H9 (cell line): Measurements from ENCODE around the gene EIF2S2. TPM values are rescaled to one million over a fixed set of nuclear protein-coding genes. Genes with fewer than 3 reads are reported as not detected.

Experiments used
- DNase-seq: peaks from one replicate; pipeline ENCODE4 v3.0.0-alpha.2; 2017
- H2AFZ ChIP-seq: one replicate; pipeline ENCODE4 v1.6.1; 2013; ENCODE audit warnings: mild to moderate bottlenecking, low read length, control low read depth, moderate library complexity
- H2AK5ac ChIP-seq: 2 replicates; pipeline ENCODE4 v1.6.1; 2013; ENCODE audit warnings: low read length, control low read depth, mixed read lengths; ENCODE audit not compliant: insufficient read length
- H2BK120ac ChIP-seq: one replicate; pipeline ENCODE4 v1.6.1; 2013; ENCODE audit warnings: low read depth, mild to moderate bottlenecking, low read length, control low read depth, inconsistent platforms; ENCODE audit not compliant: poor library complexity, severe bottlenecking
- H2BK12ac ChIP-seq: 2 replicates; pipeline ENCODE4 v1.6.1; 2013; ENCODE audit warnings: low read length, control low read depth, mixed read lengths, low read depth; ENCODE audit not compliant: insufficient read length
- H2BK15ac ChIP-seq: 2 replicates; pipeline ENCODE4 v1.6.1; 2013; ENCODE audit warnings: low read depth, low read length, control low read depth
- H2BK20ac ChIP-seq: one replicate; pipeline ENCODE4 v1.6.1; 2013; ENCODE audit warnings: low read depth, mild to moderate bottlenecking, low read length, control low read depth, inconsistent platforms; ENCODE audit not compliant: poor library complexity, severe bottlenecking
- H2BK5ac ChIP-seq: 2 replicates; pipeline ENCODE4 v1.6.1; 2013; ENCODE audit warnings: low read length, control low read depth, mixed read lengths; ENCODE audit not compliant: insufficient read length
- H3K14ac ChIP-seq: 2 replicates; pipeline ENCODE4 v1.6.1; 2013; ENCODE audit warnings: low read length, control low read depth; ENCODE audit not compliant: insufficient read depth
- H3K18ac ChIP-seq: 2 replicates; pipeline ENCODE4 v1.6.1; 2013; ENCODE audit warnings: low read depth, mild to moderate bottlenecking, mixed read lengths, low read length, control low read depth; ENCODE audit not compliant: insufficient read length
- H3K23ac ChIP-seq: 2 replicates; pipeline ENCODE4 v1.6.1; 2013; ENCODE audit warnings: low read length, control low read depth, mixed read lengths, low read depth; ENCODE audit not compliant: insufficient read length
- H3K23me2 ChIP-seq: 2 replicates; pipeline ENCODE4 v1.6.1; 2013; ENCODE audit warnings: low read depth, mild to moderate bottlenecking, mixed read lengths, low read length, control low read depth; ENCODE audit not compliant: insufficient read length, poor library complexity, severe bottlenecking
- H3K27ac ChIP-seq: 2 replicates; pipeline ENCODE4 v1.5.1; 2013; ENCODE audit warnings: low read length, control low read depth, mixed read lengths, low read depth; ENCODE audit not compliant: insufficient read length
- H3K27me3 ChIP-seq: 2 replicates; pipeline ENCODE4 v1.6.1; 2013; ENCODE audit warnings: low read length, control low read depth, inconsistent platforms; ENCODE audit not compliant: insufficient read depth
- H3K4ac ChIP-seq: 2 replicates; pipeline ENCODE4 v1.6.1; 2013; ENCODE audit warnings: low read depth, mild to moderate bottlenecking, control low read depth, inconsistent platforms, low read length, moderate library complexity
- H3K4me1 ChIP-seq: 2 replicates; pipeline ENCODE4 v1.6.1; 2013; ENCODE audit warnings: low read length, control low read depth, inconsistent platforms; ENCODE audit not compliant: insufficient read depth
- H3K4me2 ChIP-seq: 2 replicates; pipeline ENCODE4 v1.6.1; 2013; ENCODE audit warnings: low read length, control low read depth, mixed read lengths; ENCODE audit not compliant: insufficient read length, insufficient read depth
- H3K56ac ChIP-seq: 2 replicates; pipeline ENCODE4 v1.6.1; 2013; ENCODE audit warnings: low read depth, mild to moderate bottlenecking, mixed read lengths, low read length, control low read depth; ENCODE audit not compliant: insufficient read length
- H3K79me1 ChIP-seq: 2 replicates; pipeline ENCODE4 v1.6.1; 2013; ENCODE audit warnings: low read depth, mild to moderate bottlenecking, moderate library complexity, low read length, control low read depth, inconsistent platforms; ENCODE audit not compliant: insufficient read depth, poor library complexity, severe bottlenecking
- H3K79me2 ChIP-seq: 2 replicates; pipeline ENCODE4 v1.6.1; 2013; ENCODE audit warnings: low read length, control low read depth, inconsistent platforms; ENCODE audit not compliant: insufficient read depth
- H3K9ac ChIP-seq: 2 replicates; pipeline ENCODE4 v1.6.1; 2013; ENCODE audit warnings: low read length, control low read depth, mixed read lengths; ENCODE audit not compliant: insufficient read length; ENCODE audit errors: extremely low read depth
- H3K9me3 ChIP-seq: one replicate; pipeline ENCODE4 v1.6.1; 2013; ENCODE audit warnings: low read depth, low read length, inconsistent platforms; ENCODE audit not compliant: control insufficient read depth
- H3T11ph ChIP-seq: one replicate; pipeline ENCODE4 v1.6.1; 2013; ENCODE audit warnings: mild to moderate bottlenecking, low read length, control low read depth, inconsistent platforms
- H4K20me1 ChIP-seq: one replicate; pipeline ENCODE4 v1.6.1; 2013; ENCODE audit not compliant: control insufficient read depth, insufficient read length, insufficient read depth
- H4K5ac ChIP-seq: 2 replicates; pipeline ENCODE4 v1.6.1; 2013; ENCODE audit warnings: low read depth, mild to moderate bottlenecking, mixed read lengths, low read length, control low read depth; ENCODE audit not compliant: insufficient read length
- H4K8ac ChIP-seq: replicated peaks from 2 replicates; pipeline ENCODE4 v1.6.1; 2013; ENCODE audit warnings: low read length, control low read depth, mixed read lengths, low read depth; ENCODE audit not compliant: insufficient read length
- H4K91ac ChIP-seq: 2 replicates; pipeline ENCODE4 v1.6.1; 2013; ENCODE audit warnings: low read depth, mild to moderate bottlenecking, moderate library complexity, mixed read lengths, low read length, control low read depth; ENCODE audit not compliant: insufficient read length
- H3K27ac Mint-ChIP-seq, 3 experiments: 2 replicates in 2 of 3; 3 replicates in 1 of 3; pipeline ENCODE4 v1.8.0; 2020 to 2021; ENCODE audit warnings: mixed read lengths in 3 of 3, mild to moderate bottlenecking in 1 of 3, moderate library complexity in 1 of 3
- H3K27me3 Mint-ChIP-seq: 2 replicates; pipeline ENCODE4 v1.8.0; 2021; ENCODE audit warnings: low read depth, mild to moderate bottlenecking, moderate library complexity, mixed read lengths
- H3K36me3 Mint-ChIP-seq, 3 experiments: 2 replicates in 2 of 3; 3 replicates in 1 of 3; pipeline ENCODE4 v1.8.0; 2020 to 2021; ENCODE audit warnings: low read depth in 3 of 3, mixed read lengths in 3 of 3; ENCODE audit not compliant: insufficient read depth in 1 of 3
- H3K4me1 Mint-ChIP-seq, 2 experiments: 2 replicates each; pipeline ENCODE4 v1.8.0; 2020; ENCODE audit warnings: mixed read lengths in 2 of 2
- H3K4me3 Mint-ChIP-seq, 2 experiments: 2 replicates in 1 of 2; 3 replicates in 1 of 2; pipeline ENCODE4 v1.8.0; 2020 to 2021; ENCODE audit warnings: mild to moderate bottlenecking in 2 of 2, mixed read lengths in 2 of 2, moderate library complexity in 1 of 2
- H3K9me3 Mint-ChIP-seq, 2 experiments: 2 replicates in 1 of 2; 3 replicates in 1 of 2; pipeline ENCODE4 v1.8.0; 2020; ENCODE audit warnings: mild to moderate bottlenecking in 2 of 2, mixed read lengths in 2 of 2, moderate library complexity in 1 of 2
- CTCF ChIP-seq: fragments of 200-600 bp; sonication (generic); conservative IDR thresholded peaks from 3 replicates; pipeline ENCODE4 v1.8.0; 2021; ENCODE audit warnings: antibody characterized with exemption, mild to moderate bottlenecking
- WGBS: extraction: QIAGEN DNeasy Blood & Tissue Kit; methylation state at CpG from one replicate; pipeline ENCODE4 v1.1.7; 2013; ENCODE audit warnings: missing lambda C conversion rate, low lambda C conversion rate, mixed read lengths; ENCODE audit not compliant: insufficient read length; ENCODE audit errors: extremely low coverage; 5-methylcytosine and 5-hydroxymethylcytosine counted together
- total RNA-seq: library from RNA; stranded (reverse); gene quantifications from 2 replicates; pipeline ENCODE4 v1.2.1, GENCODE V29; 2021

Gene EIF2S2
- total RNA-seq, 1 experiment from 2014 or later: 188 TPM

- TF ChIP-seq CTCF: no peak
- no peak overlapping the region for H2BK5ac ChIP-seq
- no peak overlapping the region for H4K8ac ChIP-seq
- no peak overlapping the region for H2AK5ac ChIP-seq
- H3K9me3 ChIP-seq: no peaks in the 10 kb centered on the region
- H4K20me1 ChIP-seq: no peaks in the 10 kb centered on the region
- H3T11ph ChIP-seq: no peak overlapping the region
- H3K4me1 Mint-ChIP-seq: no peaks in the 10 kb centered on the region
- no peaks in the 10 kb centered on the region for H3K79me1 ChIP-seq
- no peak overlapping the region for H3K27ac ChIP-seq
- H3K4me3 Mint-ChIP-seq: no peak overlapping the region
- no peak overlapping the region for H3K4ac ChIP-seq
- H3K9ac ChIP-seq: no peak overlapping the region
- no peak overlapping the region for H3K14ac ChIP-seq
- no peaks in the 10 kb centered on the region for H3K9me3 Mint-ChIP-seq
- DNase-seq: no peak
- no peaks in the 10 kb centered on the region for H3K27me3 Mint-ChIP-seq
- no peak overlapping the region for H3K18ac ChIP-seq
- no peak overlapping the region for H3K56ac ChIP-seq
- no peaks in the 10 kb centered on the region for H3K27me3 ChIP-seq
- no peak overlapping the region for H3K23ac ChIP-seq
- no peak overlapping the region for H2BK12ac ChIP-seq
- H3K4me1 ChIP-seq: no peaks in the 10 kb centered on the region
- H3K36me3 Mint-ChIP-seq: peaks cover 12 to 63% (median 13%) of the 10 kb centered on the region in 3 experiments
- no peak overlapping the region for H2BK20ac ChIP-seq
- no peak overlapping the region for H2BK15ac ChIP-seq
- no peak overlapping the region for H4K91ac ChIP-seq
- no peak overlapping the region for H3K4me2 ChIP-seq
- WGBS: no CpG with 5 or more reads among the region's 8 CpGs
- H2AFZ ChIP-seq: no peak overlapping the region
- H3K27ac Mint-ChIP-seq: 0 out of 7 replicates have a peak overlapping the region, but pooled peaks of 1 of the 3 experiments have one; percentile 9
- no peaks in the 10 kb centered on the region for H3K79me2 ChIP-seq
- no peaks in the 10 kb centered on the region for H3K23me2 ChIP-seq
- no peak overlapping the region for H2BK120ac ChIP-seq
- no peak overlapping the region for H4K5ac ChIP-seq
Observed at GRCh38 chr20:34082232-34082887, 29.7 kb downstream of the EIF2S2 start.
